HCT116 (cell line): Measurements from ENCODE around the gene SCAF1. TPM values are rescaled to one million over a fixed set of nuclear protein-coding genes. Genes with fewer than 3 reads are reported as not detected.

Experiments
- ATAC-seq: fragments of 200-7000 bp; cut with Tn5 transposase; 2 replicates; pipeline ENCODE4 v1.9.1; 2020; ENCODE audit warnings: mild to moderate bottlenecking, moderate library complexity
- BruUV-seq: library from RNA; stranded (reverse); fragments of 400-500 nt; replicated peaks from 2 replicates; lab custom pipeline; 2021; lab: Mats Ljungman, UMichigan
- CTCF ChIA-PET: fragments of 300-600 bp; sonication (Branson Sonifier 250); formaldehyde crosslinking; loops from one replicate; lab custom pipeline; 2021; ENCODE audit warnings: antibody characterized with exemption; lab: Charles Lee
- POLR2A ChIA-PET: fragments of 300-600, 350-600 bp; sonication (Branson Sonifier 250); formaldehyde crosslinking; loops from one replicate; lab custom pipeline; 2021; ENCODE audit warnings: antibody characterized with exemption; lab: Charles Lee
- RAD21 ChIA-PET, 2 experiments: fragments of 300-600 bp; sonication (Branson Sonifier 250); formaldehyde crosslinking; loops; one replicate each; lab custom pipeline; 2023; ENCODE audit warnings: low total read pairs in 2 of 2; ENCODE audit not compliant: uncharacterized antibody in 2 of 2, unreplicated experiment in 2 of 2, low non-redundant PET in 1 of 2; lab: Charles Lee
- DNase-seq: peaks from one replicate; pipeline ENCODE4 v3.0.0-alpha.2; 2010; ENCODE audit warnings: low read depth, low spot score
- H2AFZ ChIP-seq: fragments of 200-600 bp; shearing (Covaris generic), sonication (generic); 2 replicates; pipeline ENCODE4 v1.6.1; 2017; ENCODE audit warnings: low read depth, mixed run types, mixed read lengths, antibody characterized with exemption, low read length; ENCODE audit not compliant: poor library complexity, severe bottlenecking
- H3K27ac ChIP-seq: 2 replicates; pipeline ENCODE4 v1.5.1; 2012; ENCODE audit warnings: low read depth, low read length
- H3K27me3 ChIP-seq: fragments of 200-600 bp; sonication (generic); 2 replicates; pipeline ENCODE4 v1.6.1; 2016; ENCODE audit warnings: mixed run types, low read length, mixed read lengths; ENCODE audit not compliant: insufficient read depth
- H3K36me3 ChIP-seq, 2 experiments: fragments of 200-500 bp in 1 of 2; fragments of 200-600 bp in 1 of 2; sonication (Bioruptor generic) in 1 of 2; sonication (generic) in 1 of 2; 2 replicates each; pipeline versions ENCODE4 v1.5.1 to v1.6.1; 2014 to 2016; ENCODE audit warnings: low read length in 2 of 2, inconsistent platforms in 1 of 2, mixed read lengths in 1 of 2, mixed run types in 1 of 2; ENCODE audit not compliant: insufficient read depth in 2 of 2, control insufficient read depth in 1 of 2
- H3K4me1 ChIP-seq, 2 experiments: fragments of 200-600 bp in 1 of 2; sonication (generic) in 1 of 2; 2 replicates each; pipeline versions ENCODE4 v1.5.1 to v1.6.1; 2012 to 2017; ENCODE audit warnings: low read length in 2 of 2, inconsistent platforms in 1 of 2, mild to moderate bottlenecking in 1 of 2, mixed read lengths in 1 of 2, mixed run types in 1 of 2, moderate library complexity in 1 of 2; ENCODE audit not compliant: insufficient read depth in 2 of 2, control insufficient read depth in 1 of 2
- H3K4me2 ChIP-seq: fragments of 200-600 bp; sonication (generic); 2 replicates; pipeline ENCODE4 v1.6.1; 2017; ENCODE audit warnings: mixed run types, low read length, mixed read lengths
- H3K4me3 ChIP-seq, 2 experiments: fragments of 200-600 bp in 1 of 2; sonication (generic) in 1 of 2; replicated peaks in 1 of 2; 2 replicates each; pipeline ENCODE4 v1.5.1; 2011 to 2016; ENCODE audit warnings: low read length in 2 of 2, control low read depth in 1 of 2, low read depth in 1 of 2, mild to moderate bottlenecking in 1 of 2, mixed read lengths in 1 of 2, mixed run types in 1 of 2
- H3K79me2 ChIP-seq: fragments of 200-600 bp; sonication (generic); 2 replicates; pipeline ENCODE4 v1.6.1; 2017; ENCODE audit warnings: mild to moderate bottlenecking, mixed run types, low read length, moderate library complexity, mixed read lengths; ENCODE audit not compliant: insufficient read depth
- H3K9ac ChIP-seq: fragments of 200-600 bp; sonication (generic); 2 replicates; pipeline ENCODE4 v1.6.1; 2016; ENCODE audit warnings: low read length, mixed read lengths
- H3K9me2 ChIP-seq: fragments of 200-600 bp; sonication (generic), shearing (Covaris generic); 2 replicates; pipeline ENCODE4 v1.6.1; 2017; ENCODE audit warnings: mixed run types, mild to moderate bottlenecking, moderate library complexity; ENCODE audit not compliant: insufficient read depth
- H3K9me3 ChIP-seq, 2 experiments: fragments of 200-500 bp in 1 of 2; fragments of 200-600 bp in 1 of 2; sonication (Bioruptor generic) in 1 of 2; sonication (generic) in 1 of 2; 2 replicates each; pipeline ENCODE4 v1.6.1; 2014 to 2017; ENCODE audit warnings: low read length in 2 of 2, mixed read lengths in 2 of 2, inconsistent platforms in 1 of 2, low read depth in 1 of 2, mild to moderate bottlenecking in 1 of 2, mixed run types in 1 of 2, moderate library complexity in 1 of 2; ENCODE audit not compliant: control insufficient read depth in 1 of 2, insufficient read depth in 1 of 2
- H4K20me1 ChIP-seq: fragments of 200-600 bp; sonication (generic), shearing (Covaris generic); 2 replicates; pipeline ENCODE4 v1.6.1; 2017; ENCODE audit warnings: mixed run types, mild to moderate bottlenecking, moderate library complexity; ENCODE audit not compliant: insufficient read depth
- EZH2 ChIP-seq: fragments of 200-600 bp; sonication (generic); IDR thresholded peaks from 2 replicates; pipeline ENCODE4 v1.6.1; 2017; ENCODE audit warnings: antibody characterized with exemption, mixed run types
- JUND ChIP-seq: IDR thresholded peaks from 2 replicates; pipeline ENCODE4 v1.6.1; 2012
- MAX ChIP-seq: IDR thresholded peaks from 2 replicates; pipeline ENCODE4 v1.6.1; 2012
- RAD21 ChIP-seq: IDR thresholded peaks from 2 replicates; pipeline ENCODE4 v1.6.1; 2012; ENCODE audit warnings: low read depth, mild to moderate bottlenecking
- REST ChIP-seq: IDR thresholded peaks from 2 replicates; pipeline ENCODE4 v1.6.1; 2012; ENCODE audit warnings: low read depth
- SP1 ChIP-seq: IDR thresholded peaks from 2 replicates; pipeline ENCODE4 v1.6.1; 2012; ENCODE audit warnings: low read depth
- SRF ChIP-seq: IDR thresholded peaks from 2 replicates; pipeline ENCODE4 v1.6.1; 2012; ENCODE audit warnings: low read depth
- TCF7L2 ChIP-seq: IDR thresholded peaks from 2 replicates; pipeline ENCODE4 v1.7.0; 2011; ENCODE audit warnings: borderline replicate concordance, inconsistent platforms; ENCODE audit not compliant: insufficient read depth, insufficient read length; ENCODE audit errors: extremely low read depth
- ZNF274 ChIP-seq: fragments of 200-500 bp; sonication (Bioruptor generic); IDR thresholded peaks from 2 replicates; pipeline ENCODE4 v1.6.1; 2014; ENCODE audit warnings: mild to moderate bottlenecking, low read depth, low read length, inconsistent platforms
- intact Hi-C: fragments of 100-400 bp; cut with micrococcal nuclease; formaldehyde crosslinking; loops from 2 replicates; pipeline ENCODE4 v1.10.0; 2022
- total RNA-seq: library from RNA; stranded (reverse); gene quantifications from one replicate; pipeline ENCODE4 v1.2.1, GENCODE V29; 2021; ENCODE audit not compliant: unreplicated experiment

Gene SCAF1
- total RNA-seq, 1 experiment from 2014 or later: 96.8 TPM

DNA sequence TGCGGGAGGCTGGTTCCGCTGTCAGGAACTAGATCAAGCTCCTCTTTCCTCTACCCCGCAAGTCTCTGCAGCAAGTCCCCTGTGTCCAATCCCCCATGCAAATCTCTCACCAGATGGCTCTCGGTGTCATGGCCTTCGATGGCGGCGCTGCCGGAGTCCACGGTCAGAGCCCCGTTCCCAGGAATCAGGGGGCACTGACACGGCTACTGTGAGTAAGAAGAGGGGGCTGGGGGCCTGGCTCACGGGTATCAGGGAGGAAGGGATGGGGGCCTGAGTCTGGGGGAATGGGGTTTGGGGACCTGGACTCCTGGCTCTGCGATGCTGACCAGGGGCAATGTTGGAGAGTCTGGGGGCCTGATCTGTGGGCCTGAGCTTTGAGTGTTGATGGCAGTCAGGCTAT is 4.0 kb downstream of the SCAF1 start:
- no peaks in the 10 kb centered on the region for H3K9me3 ChIP-seq
- H3K4me3 ChIP-seq: no peak overlapping the region
- no TSS peak for BruUV-seq
- no peak overlapping the region for H2AFZ ChIP-seq
- TF ChIP-seq EZH2 (no peak), ZNF274 (no peak), SP1 (no peak), REST (no peak), SRF (no peak), JUND (no peak), RAD21 (no peak)
- intact Hi-C loops: no loop called here
- H3K27ac ChIP-seq: no peak overlapping the region
- H3K36me3 ChIP-seq: peaks cover 23 to 29% of the 10 kb centered on the region in 2 experiments; a peak in 3 of 4 replicates
- H4K20me1 ChIP-seq: no peaks in the 10 kb centered on the region
- H3K4me2 ChIP-seq: no peak overlapping the region
- RAD21 ChIA-PET: no interaction called here
- H3K9me2 ChIP-seq: no peaks in the 10 kb centered on the region
- no peak for DNase-seq
- POLR2A ChIA-PET: interaction anchor here (1.6 kb wide), 1 partner anchor 30 kb away, joined by 3 read pairs; no protein-coding TSS in a partner anchor
- ATAC-seq: no peak
- CTCF ChIA-PET: no interaction called here
- no peaks in the 10 kb centered on the region for H3K27me3 ChIP-seq
- no peak overlapping the region for H3K9ac ChIP-seq
- H3K79me2 ChIP-seq: peaks cover 78% of the 10 kb centered on the region
- H3K4me1 ChIP-seq: peaks cover 6 to 12% of the 10 kb centered on the region in 2 experiments

GRCh38 chr19:49646586-49646985 is 4.6 kb downstream of the SCAF1 start:
- no peak overlapping the region for H3K9ac ChIP-seq
- H3K79me2 ChIP-seq: peaks cover 76% of the 10 kb centered on the region
- intact Hi-C loops: no loop called here
- no peak for TF ChIP-seq RAD21
- no peak for TF ChIP-seq TCF7L2
- TF ChIP-seq MAX: no peak
- no TSS peak for BruUV-seq
- no peak overlapping the region for H3K4me2 ChIP-seq
- ChIA-PET CTCF (no interaction called here), RAD21 (no interaction called here), POLR2A (interaction anchor here (1.6 kb wide), 1 partner anchor 30 kb away, joined by 3 read pairs; no protein-coding TSS in a partner anchor)
- no peaks in the 10 kb centered on the region for H3K9me3 ChIP-seq
- H4K20me1 ChIP-seq: no peaks in the 10 kb centered on the region
- H3K4me1 ChIP-seq: peaks cover 6 to 12% of the 10 kb centered on the region in 2 experiments
- DNase-seq: no peak
- H3K9me2 ChIP-seq: no peaks in the 10 kb centered on the region
- peaks cover 23 to 32% of the 10 kb centered on the region in 2 experiments; a peak in 3 of 4 replicates for H3K36me3 ChIP-seq
- no peak overlapping the region for H3K4me3 ChIP-seq
- H3K27me3 ChIP-seq: no peaks in the 10 kb centered on the region
- H3K27ac ChIP-seq: no peak overlapping the region
- H2AFZ ChIP-seq: no peak overlapping the region
- no peak for ATAC-seq
